ENCODE results near the gene TUBA4A.

The TUBA4A gene

DNA sequence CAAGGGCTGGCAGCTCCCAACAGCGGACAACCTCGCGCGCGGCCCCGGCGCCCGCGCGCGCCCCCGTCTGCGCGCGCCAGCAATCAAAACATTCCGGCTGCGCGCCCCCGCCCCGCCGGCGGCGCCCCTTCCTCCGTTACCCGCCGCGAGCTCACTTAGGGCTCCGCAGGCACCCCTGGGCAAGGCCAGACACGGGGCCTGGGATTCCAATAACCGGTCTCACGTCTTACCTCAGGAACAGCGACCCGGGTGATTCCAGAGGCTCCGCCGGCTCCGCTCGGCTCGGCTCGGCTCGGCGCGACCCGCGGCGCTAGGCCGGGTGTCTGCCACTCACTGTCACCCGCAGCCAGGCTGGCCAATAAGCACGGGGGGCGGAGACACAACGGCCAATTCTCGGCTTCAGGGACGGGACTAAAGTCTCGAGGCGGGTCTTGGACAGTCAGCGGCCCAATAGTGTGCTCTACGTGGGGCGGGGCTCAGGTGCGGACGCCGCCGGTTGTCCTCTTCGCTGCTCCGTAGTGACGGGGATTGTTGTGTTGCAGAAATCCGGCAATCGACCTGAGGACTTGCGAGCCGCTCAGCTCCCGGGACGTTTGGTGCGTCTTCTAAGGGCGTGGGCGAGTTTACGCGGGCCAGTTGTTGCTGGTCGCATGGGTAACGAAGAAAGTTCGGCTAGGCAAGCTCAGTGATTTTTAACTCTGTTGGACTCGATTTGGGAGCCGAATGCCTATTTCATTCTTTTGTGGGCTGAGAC lies 24.2 kb downstream of the TUBA4A start, which contains the start of the genes ANKZF1 and ATG9A:
TSS of gene ANKZF1 (plus strand) at position 502 of the 754 bp plus-strand sequence. CDS start 452 bp downstream, outside the sequence.
TSS of gene ATG9A (minus strand) at position 332 of the 754 bp plus-strand sequence. CDS start 1,612 bp downstream, outside the sequence.
- DNase-seq: peak; percentile 98

GRCh38 chr2:219228911-219229304 lies 24.8 kb downstream of the TUBA4A start:
- DNase-seq: no peak

- no peak for DNase-seq
These were observed 25.4 kb downstream of the TUBA4A start for GRCh38 chr2:219228041-219228910.

DNA sequence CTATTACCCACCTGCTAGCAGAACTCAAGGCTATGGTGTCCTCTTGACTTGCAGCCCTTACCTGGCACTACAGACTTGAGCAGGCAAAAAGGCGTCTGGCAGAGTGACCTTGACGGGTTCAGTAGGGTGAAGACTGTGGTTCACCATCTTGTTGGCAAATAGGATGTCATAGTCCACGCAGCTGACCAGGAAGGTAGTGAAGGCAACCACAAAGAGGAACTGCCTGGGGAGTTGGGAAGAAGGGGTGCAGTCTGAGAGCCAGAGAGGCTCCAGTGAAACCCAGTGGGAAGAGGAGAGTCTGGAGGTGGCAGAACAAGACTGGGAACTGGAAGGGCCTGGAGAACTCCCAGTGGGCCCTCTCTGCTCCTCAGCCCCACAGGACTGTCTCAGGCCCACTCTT lies 28.4 kb downstream of the TUBA4A start:
- no peak for DNase-seq

DNA sequence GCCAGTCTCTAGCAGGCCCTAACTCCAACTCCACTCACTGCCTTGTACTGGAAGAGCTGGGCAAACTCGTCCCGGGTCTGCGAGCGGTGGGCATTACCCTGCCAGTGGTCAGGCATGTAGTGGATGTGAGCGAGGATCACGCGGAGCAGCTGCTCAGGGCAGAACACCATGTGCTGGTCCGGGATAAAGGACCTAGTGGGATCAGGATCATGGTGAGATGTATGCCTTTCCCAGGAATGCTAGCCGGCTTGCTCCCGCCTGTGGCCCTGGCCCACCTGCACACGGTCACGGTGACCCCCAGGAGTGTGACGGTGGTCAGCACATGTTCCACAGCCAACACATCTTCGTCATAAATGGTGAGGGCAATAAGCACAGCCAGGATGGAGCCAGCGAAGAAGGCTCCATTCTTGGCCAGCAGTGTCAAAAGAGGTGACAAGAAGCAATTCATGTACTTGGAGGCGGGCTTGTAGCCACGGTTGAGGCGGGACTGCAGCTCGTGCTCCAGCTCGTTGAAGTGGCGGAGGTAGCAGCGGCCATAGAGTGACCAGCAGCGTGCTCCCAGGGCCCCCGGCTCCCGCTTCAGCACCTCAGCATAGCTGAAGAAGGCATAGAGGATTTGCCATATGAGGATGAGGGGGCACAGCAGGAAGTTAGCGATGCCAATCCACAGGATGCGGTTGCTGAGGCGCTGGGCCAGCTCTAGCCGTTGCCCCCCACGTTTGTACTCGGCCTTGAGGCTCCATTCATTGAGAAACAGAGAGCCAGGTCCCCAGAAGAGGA lies 29.7 kb downstream of the TUBA4A start:
- DNase-seq: no peak

DNA sequence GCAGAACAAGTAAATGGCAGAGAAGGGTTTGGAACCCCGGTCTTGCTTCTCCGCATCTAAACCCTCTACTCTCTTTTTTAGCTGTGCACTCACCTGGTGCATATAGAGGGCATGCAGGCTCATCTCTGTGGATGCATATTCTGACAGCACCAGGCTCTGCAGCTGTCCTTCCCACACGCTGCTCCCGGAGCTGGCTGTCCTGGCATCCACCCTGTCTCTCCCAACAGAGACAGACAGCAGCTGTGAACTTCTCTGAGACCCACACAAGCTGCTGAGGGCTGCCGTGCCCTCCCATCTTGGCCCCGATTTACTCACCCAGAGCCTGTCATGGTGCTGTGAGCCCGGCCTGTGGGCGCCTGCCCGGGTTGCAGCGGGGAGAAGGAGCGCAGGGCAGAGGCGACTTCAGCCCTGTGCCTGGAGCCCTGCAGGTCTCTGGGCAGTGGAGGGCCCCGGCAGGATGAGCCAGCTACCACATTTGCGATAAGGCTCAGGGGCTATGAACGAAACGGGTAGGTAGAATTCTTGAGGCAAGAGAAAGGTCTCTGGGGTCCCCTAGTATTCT lies 31.7 kb downstream of the TUBA4A start:
- DNase-seq: no peak

DNA sequence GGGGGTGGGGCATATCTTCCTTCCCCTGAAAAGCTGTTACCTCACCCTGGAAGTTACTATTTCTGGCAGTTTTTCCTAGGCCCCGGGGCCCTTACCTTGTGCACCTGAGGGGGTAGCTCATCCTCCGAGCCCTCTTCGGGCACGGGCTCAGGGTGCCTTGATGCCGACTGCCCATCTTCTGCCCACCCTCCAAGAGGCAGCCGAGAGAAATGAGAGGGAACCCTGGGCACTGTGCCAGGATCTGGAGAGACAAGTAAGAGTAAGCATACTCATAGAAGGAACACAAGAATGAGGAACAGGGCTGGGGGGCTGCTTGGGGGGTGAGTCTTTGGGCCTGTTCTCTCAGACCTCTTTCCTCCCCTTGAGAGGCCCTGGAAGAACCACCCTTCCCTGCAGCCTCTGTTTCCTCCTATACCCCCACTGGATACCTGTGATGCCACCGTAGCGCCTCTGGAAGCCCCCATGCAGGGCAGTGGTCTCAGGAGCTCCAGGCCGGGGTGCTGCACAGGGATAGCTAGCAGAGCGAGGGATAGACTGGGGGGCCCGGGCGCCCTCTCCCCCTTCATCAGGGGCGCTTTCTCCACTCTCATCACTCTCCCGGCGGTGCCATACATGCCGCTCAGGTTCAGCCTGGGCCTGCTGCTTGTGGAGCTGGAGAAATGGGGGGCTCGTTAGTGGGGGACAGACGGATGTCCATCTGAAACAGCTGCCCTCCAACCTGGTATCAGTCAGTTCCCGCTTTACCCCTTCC lies 32.9 kb downstream of the TUBA4A start:
- DNase-seq: no peak

GRCh38 chr2:219219784-219220532 lies 33.8 kb downstream of the TUBA4A start:
- DNase-seq: no peak

DNA sequence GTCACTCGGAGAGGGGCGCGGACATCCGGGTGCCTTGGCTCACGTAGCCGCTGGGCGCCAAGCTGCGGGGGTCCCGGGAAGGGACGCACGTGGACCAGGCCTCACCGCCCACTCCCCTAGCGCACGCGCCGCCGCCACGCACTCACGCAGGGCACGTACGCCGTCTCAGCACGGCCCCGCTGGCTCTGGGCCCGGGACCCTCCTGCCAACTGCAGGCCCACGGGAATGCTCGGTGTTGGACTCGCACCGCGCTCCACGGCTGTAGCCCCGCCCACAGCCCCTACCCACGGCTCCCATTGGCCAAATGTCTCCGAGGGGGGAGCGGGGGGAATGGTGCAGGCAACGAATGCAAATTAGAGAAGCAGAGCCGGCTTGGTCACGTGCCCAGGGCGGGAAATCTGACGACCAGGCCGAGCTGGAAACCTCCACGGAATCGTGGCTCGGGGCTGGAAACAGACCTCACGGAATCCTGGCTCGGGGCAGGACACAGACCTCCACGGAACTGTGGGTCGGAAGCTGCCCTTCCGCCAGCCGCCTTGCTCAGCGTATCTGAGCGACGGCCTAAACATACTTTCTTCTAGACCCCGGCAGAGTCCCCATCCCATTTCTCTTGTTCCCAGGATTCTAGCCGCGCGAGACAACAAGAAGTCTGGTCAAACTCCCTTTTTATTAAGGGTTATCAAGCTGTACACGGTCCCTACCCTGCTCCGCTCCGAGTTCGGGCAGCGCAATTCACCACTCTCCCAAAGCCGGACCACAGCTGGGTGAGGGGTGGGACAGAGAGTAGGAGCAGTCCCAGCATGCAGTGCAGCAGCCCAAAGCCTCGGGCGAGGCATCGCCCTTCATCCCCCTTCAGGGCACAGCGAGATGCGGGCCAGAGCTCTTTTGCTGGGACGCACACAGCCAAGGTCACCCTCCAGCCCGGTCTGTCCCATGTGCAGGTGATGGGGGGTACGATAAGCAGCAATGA lies 34.7 kb downstream of the TUBA4A start, which contains the start of gene ABCB6:
TSS of gene ABCB6 (minus strand) at position 227 of the 970 bp plus-strand sequence. CDS start 285 bp downstream, outside the sequence.
- DNase-seq: peak; percentile 96

DNA sequence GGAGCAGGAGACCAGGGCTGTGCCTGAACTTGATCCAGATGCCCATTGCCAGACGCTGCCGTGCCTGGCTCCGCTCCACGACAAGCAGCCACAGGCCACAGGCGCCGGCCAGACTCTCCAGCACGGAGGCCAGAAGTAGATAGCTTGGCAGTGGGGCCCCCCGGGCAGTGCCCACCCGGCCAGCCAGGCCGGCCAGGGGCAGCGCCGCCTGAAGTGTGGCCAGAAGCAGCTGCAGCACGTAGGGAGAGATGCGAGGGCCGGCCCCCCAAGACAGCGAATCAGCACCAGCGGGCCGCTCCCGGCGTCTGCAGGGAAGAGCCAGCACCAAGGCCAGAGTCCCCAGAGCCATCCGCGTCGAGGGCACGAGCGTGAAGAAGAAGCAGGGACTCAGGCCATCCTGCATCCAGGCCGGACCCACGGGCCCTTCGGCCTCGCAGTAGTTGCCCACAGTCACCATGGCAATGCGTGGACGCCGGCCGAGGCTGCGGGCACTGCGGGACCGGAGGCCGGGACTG lies 35.4 kb downstream of the TUBA4A start:
- DNase-seq: peak; percentile 49

DNA sequence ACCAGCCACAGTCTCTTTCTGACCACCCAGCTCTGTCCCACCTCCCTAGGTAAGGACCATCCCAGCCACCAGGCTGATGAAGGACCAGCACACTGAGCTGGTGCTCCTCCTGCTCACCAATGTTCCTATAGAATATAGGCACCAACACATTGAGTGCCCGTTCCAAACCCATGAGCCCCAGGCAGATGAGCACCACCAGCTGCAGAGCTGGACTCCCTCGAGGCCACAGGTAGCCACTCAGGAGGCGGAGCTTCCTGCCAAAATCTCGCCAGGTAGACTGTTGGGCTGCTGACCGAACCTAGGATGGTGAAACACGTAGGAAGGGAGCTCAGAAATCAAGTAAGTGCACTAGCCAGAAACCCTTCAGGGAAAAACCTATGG lies 37.2 kb downstream of the TUBA4A start:
- DNase-seq: no peak

DNA sequence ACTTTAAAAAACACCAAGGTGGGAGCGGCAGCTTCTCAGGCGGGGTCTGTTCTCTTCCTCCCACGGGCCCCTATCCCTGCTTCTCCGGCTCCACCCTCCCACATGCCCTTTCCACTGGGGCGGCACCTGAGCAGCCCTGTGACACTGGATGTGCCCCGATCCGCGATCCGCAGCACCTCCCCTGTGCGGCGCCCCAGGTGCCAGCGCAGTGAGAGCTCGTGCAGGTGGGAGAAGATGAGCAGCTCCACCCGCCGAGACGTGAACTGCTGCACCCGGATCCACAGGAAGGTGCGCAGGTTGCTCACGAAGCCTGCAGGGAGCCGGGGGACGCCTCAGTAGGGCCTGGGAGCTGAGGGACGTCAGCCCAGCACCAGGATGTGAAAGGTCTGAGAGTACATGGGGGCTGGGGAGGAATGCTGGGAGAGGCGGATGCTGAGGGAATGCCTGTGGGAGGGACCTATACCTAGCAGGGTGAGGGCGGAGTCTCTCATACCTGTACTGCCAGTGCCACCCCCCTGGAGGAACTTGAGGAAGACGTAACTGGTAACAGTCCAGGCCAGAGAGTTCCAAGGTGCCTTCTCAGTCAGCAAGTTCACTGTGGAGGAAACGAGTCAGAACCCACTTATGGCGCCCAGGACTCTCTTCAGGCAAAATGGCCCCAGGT lies 37.7 kb downstream of the TUBA4A start:
- no peak for DNase-seq

- no peak for DNase-seq
These were observed 38.9 kb downstream of the TUBA4A start for GRCh38 chr2:219214786-219215185.

DNA sequence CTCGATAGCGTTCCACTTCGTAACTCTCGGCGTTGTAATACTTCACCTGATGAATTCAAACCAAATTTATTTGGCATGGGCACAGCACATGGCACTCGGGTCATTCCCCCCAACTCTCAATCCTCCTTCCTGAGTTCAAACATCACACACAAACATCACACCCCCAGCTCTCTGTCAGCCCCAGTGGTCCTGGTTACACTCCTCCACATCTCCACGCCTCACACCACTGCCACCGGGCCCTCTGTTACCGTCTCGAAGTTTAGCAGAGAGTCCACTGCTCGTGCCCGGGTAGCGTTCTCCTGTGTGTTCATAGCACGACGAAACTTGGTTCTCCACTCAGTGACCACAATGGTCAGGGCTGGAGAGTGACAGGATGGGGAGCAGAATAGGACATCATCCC lies 39.6 kb downstream of the TUBA4A start:
- no peak for DNase-seq

DNA sequence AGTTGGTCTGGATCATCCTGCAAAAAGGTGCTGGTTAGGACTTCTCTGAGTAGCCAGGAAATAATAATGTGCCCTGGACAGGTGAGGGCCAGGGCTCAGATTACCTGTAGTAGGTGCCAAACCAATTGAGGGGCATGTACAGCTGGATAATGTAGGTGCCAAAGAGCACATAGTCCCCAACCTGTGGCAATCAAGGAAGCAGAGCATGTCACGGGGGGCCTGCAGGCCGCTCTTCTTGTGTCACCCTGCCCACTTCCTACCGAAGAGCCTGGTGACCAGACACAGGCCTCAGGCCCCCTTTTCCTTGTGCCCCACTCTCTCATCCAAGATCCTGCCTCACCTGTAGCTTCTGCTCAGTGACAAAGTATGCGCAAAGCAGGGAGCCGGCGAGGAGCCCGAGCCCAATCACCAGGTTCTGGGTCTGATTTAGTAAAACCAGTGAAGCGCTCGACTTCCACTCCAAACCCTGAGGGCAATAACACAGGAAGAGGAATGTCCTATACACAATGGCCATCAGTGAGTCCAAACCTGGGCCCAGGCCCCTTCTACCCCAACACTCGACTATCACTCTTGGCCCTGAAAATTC lies 40.1 kb downstream of the TUBA4A start:
- DNase-seq: no peak

- DNase-seq: no peak
These were observed 40.7 kb downstream of the TUBA4A start for GRCh38 chr2:219213026-219213415.

GRCh38 chr2:219210886-219211362 lies 42.8 kb downstream of the TUBA4A start:
- no peak for DNase-seq

GRCh38 chr2:219210196-219210885 lies 43.4 kb downstream of the TUBA4A start:
- DNase-seq: no peak

Data from NCI-H2227 treated with DMSO at 0.1 percent for 48 hours (cell line).